Activated gamma-delta T cell treated with Interleukin-2 at 50 U/mL for 16 hours (primary cell): ENCODE measurements around the gene FANCI.

ENCODE experiments used
- DNase-seq: peaks from one replicate; pipeline ENCODE4 v3.0.0-alpha.2; 2020

FANCI gene

DNA sequence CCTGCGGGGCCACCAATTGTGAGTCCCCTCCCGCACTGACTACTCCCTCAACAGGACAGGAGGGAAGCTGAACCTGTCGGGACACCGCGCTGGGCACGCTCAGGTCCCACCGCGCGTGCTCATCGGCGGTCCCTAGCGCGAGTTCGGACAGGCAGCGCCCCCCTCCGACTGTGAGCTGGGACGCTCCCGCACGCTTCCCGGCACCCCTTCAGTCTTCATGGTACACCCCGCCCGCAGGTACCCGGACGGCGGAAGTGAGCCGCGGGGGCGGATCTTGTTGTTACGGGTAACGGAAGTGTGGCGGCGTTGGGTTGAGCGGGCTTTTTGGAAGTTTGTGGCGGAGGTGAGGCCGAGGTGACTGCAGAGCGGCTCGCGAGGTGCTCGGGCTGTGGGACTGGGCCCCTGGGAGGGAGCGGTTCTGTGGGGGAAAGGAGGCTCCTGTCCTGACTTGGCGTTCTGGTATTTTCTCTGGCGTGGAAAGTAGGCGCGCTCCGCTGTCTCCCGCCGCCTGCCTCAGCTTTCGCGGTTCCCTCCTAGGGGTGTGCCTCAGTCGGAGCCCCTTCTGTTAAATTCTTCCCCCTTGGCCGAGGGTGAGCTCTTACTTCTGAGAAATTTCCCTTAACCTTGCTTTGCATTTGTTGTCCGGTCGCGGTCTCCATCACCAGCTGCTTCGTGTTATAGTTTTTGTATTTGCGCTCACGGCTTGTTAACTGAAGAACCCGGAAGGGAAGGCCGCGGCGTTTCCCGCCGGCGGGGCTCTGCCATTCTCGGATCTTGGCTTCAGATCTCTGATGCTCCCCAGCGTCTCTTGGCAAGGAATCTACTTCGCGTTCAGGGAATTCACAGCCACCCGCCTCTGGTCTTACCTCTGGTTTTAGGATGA lies at the start of gene FANCI:
Gene FANCI (plus strand): TSS at position 289 of the 883 bp plus-strand sequence. CDS start 3,669 bp downstream, outside the sequence.
- peak; percentile 96 for DNase-seq

DNA sequence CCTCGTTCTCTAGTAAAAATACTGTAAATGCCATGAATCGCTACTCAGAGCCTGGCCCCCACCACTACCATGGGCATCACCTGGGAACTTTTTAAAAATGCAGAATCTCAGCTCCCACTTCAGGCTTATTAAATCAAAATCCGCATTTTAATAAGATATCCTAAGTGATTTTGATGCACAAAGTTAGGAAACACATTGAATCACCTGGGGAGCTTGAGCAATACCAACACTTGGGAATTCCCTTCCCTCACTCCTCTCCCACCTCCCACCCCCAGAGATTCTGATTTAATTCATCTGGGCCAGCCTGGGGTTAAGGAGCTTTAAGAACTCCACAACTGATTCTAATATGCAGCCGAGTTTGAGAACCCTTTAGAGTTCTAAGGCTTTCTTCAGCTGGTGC lies 49.2 kb upstream of the FANCI start:
- no peak for DNase-seq

DNA sequence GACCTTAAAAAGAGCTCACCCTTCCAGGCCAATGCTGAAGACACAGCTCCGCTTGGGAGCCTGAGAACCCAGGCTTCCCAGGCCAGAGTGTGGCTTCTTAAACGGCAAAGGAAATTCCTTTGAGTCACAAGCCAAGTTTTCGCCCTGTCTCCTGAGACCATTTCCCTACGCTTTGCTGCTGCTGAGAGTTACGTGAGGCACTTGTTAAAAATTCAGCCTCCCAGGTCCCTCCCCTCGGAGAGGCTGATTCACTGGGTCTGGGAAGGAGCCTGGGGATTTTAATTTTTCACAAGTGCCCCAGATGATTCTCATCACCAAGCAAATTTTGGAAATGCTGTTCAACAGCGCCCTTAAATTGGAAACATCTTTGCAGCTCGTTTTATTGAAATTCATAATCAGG lies 47.9 kb upstream of the FANCI start:
- DNase-seq = no peak

DNA sequence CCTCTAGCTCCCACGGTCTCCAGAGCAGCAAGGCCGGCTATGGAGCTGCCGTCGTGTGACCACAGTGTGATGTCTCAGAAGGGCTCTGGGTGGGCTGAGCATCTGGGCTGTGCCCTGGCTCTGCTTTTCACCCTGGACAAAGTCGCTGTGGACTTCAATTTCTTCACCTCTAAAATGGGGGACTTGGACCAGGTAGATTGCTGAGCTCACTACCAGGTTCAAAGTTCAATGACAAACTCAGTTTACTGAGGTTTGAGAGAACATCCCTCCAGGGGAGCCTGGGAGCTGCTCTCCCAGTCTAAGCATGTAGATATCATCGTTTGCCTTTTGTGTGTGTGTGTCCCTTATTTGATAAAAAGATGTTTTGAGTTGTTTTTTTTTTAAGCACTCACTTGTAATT lies 47.5 kb upstream of the FANCI start:
- no peak for DNase-seq

DNA sequence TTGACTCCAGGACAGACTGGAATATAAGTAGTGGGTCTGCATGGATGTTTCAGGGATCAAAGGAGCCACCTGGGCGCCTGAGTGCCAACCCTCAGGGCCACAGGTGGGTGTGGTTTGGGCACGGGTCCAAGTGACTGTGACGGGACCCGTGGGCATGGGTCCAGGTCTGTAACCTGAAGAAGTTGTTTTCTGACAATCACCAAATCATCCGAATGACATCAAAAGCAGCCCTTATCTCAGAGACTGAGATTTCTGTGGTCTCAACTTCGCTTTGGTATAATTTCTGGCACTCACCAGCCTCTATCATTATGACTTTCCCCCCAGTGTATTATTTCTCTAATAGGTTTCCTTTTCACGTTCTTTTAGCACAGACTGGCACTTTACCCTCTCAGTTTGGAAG lies 46.8 kb upstream of the FANCI start:
- no peak for DNase-seq

DNA sequence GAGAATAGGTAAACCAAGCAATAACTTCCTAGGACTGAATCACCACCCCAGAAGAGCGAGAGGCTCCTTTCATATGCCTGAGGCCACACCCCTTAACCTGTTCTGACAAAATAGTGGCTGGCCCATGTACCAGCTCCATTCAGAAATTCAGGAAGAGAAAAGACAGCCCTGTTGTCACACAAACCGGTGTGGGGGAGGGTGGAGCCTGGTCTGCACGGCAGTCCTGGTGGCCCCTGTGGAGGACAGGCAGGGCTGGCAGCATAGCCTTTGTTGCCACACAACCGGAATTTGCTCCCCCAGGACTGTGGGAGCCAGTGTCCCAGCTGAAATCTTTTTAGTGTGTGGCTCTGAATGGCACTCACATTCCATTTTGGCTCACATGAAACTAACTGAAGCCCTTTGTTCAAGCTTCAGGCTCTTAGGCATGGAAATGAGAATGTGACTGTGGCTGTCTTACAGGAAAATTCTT lies 46.2 kb upstream of the FANCI start:
- DNase-seq = no peak

DNA sequence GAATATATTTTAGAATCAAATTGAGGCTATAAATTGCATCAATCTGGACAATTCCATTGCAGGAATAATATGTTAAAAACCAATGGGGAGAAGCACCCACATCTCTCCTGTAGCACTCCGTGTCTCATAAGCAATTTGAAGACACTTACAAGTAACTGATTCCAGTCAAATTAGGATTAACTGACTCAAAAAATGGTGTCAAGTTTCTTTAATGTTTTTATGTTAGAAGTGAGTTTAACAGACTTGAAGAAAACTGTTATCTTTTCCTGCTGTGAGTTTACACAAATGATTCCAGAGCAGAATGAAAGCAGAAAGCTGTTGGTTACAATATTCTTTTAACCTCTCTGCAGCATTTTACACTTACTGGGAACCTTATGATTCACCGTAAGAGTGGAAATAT lies 45.6 kb upstream of the FANCI start:
- no peak for DNase-seq

DNA sequence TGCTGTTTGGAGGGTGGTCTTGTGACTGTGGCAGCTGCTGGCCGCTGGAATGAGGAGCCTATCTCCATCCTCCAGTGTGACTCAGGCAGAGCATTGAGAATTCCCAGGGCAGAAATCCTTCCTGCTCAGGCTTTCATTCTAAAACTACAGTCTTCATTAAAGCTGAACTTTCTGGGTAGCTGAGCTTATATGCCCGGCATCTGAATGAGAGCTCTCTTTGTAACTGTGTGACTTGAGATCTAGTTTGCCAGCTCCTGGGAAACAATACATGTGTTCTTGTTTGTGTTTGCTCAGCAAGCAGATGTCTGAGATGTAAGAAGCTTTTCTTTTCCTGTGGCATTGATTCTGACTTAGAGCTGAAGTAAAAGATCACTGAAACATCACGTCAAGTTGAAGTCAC lies 44.8 kb upstream of the FANCI start:
- no peak for DNase-seq

DNA sequence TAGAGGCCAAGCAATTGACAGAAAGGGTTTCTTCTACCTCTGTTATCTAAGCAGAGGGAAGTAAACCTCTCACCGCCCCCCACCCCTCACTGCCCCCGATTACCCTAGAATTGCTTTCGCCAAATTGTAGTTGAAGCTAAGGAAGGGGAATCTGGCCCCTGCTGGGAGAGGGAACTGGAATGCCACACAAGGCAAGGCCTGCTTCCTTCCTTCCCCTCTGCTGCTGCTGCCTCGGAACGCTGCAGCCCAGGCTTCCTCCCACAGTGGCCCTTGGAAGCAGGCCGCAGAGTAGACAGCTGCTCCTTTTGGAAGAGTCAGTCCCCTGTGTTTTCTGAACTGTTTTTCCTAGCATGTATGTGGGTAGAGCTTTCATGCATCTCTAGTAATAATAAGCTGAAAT lies 44.0 kb upstream of the FANCI start:
- no peak for DNase-seq

DNA sequence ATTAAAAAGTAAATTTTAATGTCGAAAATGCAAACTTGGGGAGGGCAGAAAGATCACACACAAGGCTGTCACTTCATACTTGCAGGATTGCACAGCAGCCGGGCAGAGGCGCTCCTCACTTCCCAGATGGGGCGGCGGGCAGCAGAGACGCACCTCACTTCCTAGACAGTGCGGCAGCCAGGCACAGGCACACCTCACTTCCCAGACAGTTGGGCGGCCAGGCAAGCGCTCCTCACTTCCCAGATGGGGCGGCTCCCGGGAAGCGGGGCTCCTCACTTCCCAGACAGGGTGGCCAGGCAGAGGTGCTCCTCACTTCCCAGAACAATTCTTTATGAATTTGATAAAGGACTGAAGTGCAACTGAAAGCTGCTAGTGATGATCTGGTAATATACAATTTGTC lies 43.6 kb upstream of the FANCI start:
- DNase-seq = no peak

DNA sequence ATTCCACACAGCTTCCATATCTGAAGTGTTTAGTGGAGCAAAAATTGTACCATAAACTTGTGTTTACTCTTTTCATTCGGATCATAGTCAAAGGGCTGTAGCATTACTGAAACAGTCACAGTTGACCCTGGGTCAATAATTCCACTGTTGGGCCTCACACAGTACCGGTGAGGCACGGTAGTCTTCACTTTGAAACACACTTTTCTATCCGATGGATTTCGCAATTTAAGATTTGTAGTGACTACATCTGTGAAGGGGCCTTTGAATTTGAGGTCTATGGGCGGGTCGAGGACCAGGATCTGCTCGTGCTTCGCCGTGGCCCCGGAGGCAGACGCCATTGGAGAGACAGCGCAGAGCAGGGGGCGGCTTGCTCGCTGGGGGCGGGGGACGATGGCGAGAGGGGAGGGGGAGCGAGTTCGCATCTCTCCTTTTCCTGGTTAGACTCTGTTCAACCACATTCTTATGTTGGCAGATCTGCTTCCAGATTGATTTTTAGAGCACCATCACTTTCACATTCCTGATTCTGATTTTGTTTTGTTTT lies 42.2 kb upstream of the FANCI start:
- no peak for DNase-seq

DNA sequence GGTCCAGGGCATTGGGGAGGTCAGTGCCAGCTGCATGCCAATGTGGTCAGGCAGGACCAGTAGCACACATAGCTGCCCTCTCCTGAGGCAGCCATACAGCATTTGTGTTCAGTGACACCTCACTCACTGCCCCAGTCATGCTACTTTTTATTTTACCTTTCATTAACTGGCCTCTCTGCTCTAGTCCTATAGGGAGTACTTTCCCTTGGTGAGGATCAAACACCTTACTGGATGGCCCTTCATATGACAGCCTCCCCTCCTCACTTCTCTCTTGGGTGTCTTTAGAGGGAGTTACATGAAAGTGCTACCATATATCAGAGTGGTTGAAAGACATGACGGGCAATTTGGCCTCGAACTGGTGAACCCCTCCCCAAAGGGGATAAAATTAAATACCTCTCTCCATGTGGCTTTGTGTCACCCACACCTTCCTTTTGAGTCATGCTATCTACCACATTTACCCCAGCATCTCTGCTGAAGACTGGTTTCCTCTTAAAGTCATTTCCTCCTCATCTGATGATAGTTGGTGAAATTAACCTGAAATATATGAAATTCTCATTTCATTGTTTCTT lies 40.0 kb upstream of the FANCI start:
- no peak for DNase-seq

DNA sequence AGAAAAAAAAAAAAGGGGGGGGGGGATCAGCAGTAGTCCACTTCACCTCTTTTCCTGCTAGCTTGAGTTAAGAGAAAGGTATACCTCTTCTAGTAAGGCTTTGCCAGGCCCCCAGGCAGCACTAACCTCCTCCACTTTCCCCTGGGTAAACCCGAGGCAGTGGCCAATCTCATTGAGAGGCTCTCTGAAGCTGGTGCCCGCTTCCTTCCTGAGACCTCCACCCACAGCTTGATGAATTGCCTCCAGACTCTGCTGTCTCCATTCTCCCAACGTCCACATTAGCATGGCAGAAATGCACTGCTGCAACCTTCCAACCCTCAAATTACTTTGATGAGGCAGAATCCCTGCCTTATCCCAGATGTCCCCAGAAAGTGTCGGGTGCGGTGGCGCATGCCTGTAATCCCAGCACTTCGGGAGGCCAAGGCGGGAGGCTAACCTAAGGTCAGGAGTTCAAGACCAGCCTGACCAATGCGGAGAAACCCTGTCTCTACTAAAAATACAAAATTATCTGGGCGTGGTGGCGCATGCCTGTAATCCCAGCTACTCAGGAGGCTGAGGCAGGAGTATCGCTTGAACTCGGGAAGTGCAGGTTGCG lies 37.7 kb upstream of the FANCI start:
- DNase-seq = no peak

DNA sequence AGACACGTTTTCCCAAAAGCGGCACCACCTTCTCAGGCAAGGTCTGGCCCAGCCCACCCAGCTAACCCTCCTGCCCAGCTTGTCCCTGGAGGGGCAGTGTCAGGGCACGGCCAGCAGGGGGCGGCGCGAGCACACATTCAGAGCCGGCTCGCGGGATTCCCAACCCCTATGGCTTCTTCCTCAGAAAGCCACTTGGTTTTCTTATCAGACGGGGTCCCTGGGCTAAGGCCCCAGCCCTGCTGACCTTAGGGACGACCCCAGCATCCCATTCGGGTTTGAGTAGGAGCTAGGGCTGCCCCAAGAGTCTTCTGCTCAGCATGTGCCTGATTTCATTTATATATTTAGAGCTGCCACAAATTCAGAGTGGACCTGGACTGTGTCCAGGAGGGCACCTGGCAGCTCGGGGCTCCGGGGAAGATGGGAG lies 36.9 kb upstream of the FANCI start:
- peak; percentile 67 for DNase-seq

DNA sequence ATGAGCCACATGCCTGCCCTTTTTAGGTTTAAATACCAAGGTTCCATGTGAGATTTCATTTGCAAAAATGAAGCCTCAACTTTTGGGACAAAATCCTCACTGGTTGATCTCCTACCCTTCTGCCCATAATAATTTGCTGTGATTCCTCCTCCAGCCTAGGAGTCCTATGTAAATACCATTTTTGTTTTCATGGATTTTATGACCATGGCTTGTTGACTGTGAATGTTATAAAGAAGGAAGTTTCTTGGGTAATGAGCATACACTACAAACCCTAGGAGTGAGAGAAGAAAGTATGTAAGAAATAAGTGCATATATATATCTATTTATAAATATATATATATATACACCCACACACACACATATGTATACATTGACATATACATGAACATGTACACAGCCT lies 35.5 kb upstream of the FANCI start:
- no peak for DNase-seq

DNA sequence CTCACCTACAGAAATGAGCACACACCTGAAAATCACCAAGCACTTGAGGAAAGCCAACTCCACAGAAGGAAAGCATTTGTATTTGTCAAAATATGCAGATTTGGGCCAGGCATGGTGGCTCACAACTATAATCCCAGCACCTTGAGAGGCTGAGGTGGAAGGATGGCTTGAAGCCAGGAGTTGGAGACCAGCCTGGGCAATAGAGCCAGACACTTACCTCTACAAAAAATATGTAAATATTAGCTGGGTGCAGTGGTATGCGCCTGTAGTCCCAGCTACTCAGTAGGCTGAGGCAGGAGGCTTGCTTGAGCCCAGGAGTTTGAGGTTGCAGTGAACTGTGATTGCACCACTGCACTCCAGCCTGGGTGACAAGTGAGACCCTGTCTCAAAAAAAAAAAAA lies 34.7 kb upstream of the FANCI start:
- DNase-seq = no peak

DNA sequence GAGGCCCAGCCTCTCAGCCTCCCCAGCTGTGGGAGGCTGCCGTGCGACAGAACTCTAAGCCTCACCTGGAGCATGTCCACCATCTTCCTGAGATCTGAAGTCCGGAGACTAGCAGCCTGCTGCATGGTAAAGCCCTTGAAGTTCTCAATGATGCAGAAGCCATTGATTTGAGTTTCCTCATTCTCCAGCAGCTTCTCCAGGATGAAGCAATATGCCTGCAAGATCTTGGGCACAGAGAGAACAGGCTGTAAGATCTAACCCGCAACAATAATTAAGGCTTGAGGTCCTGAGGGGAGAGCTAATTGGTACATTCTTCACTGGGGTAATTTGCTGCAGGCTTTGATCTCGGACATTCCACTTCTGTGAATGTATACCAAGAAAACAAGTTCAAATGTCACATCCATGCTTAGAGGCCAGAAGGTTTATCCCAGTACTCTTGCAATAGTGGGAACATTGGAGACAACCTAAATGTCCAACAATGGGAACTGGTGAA lies 32.1 kb upstream of the FANCI start:
- DNase-seq = no peak

DNA sequence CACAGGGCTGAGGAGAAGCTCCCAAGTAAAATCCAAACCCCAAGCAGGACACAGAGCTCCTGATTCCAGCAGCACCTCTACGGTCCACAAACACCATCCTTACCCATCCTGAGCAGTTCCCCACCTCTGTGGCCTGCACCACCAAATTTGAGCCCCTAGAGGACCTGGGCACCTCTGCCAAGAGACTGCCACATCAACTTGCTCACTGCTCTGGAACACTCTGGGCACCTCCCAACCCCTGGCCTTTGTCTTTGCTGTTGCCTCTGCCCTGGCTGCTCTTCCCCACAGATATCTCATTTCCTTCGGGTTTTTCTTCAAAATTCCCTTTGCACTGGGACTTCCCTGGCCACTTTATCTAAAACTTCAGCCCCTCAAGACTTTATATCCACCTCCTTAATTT lies 28.2 kb upstream of the FANCI start:
- no peak for DNase-seq

DNA sequence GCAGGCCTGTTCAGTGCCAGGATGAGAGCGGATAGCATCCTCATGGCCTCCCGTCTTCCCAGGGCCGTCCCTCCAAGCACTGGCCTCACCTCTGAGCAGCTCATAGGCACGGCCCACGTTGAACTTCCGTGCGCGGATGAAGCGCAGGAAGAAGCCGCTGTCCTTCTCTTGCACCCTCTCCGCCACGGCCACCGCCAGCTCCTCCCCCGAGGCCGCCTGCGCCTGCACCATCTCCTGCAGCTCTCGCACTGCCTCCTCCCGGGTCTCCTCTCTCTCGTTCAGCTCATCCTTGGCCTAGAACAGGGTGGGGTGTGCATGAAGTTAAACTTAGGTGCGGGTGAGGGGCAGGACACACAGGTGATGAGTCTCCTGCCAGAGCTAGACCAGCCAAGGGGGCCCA lies 26.7 kb upstream of the FANCI start:
- no peak for DNase-seq

DNA sequence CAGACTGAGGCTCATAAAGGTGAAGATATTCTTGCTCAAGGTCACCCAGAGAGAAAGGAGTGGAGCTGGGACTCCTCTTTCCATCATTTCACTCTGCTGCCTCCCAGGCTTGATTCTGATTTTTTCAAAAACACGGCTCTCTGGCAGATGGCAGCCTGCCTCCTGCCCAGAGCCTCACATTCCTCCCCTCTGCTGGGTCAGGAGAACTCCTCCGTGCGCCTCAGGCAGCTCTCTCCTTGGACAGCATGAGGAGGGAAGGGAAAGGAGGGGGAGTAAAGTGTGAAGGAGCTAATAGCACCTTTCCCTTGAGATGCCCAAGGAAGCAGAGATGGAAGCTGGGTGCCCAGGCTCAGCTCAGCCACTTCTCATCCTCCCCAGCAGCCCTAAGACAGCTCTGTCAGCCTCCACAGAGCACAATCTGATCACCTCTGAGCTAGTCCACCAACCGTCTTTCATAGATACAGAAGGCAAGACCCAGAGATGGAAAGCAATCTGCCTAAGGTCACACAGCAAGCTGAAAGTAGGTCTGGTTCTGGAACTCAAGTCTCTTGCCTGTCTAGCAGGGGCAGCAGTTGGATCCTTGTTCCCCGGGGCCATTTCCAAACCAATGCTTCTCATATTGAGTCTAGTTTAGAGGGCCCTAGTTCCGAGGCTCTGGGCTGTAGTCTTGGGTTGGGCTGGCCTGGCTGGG lies 25.9 kb upstream of the FANCI start:
- no peak for DNase-seq

DNA sequence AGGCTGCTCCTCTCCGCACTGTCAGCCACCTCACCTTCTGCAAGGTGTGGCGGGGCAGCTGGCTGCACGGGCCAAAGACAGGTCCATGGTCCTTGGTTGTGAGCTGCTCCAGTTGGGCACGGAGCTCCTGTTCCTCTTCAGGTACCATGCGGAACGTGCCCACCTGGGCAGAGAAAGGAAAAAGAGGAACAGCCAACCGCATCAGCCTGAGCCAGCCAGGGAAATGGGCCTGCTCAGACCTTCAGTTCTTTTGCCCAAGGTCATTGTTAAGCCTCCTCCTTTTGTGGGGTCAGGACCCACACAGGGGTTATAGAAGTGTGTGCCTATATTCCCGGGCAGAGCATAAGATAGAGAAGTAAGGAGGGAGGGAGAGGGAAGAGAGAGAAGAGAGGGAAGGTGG lies 25.2 kb upstream of the FANCI start:
- no peak for DNase-seq

DNA sequence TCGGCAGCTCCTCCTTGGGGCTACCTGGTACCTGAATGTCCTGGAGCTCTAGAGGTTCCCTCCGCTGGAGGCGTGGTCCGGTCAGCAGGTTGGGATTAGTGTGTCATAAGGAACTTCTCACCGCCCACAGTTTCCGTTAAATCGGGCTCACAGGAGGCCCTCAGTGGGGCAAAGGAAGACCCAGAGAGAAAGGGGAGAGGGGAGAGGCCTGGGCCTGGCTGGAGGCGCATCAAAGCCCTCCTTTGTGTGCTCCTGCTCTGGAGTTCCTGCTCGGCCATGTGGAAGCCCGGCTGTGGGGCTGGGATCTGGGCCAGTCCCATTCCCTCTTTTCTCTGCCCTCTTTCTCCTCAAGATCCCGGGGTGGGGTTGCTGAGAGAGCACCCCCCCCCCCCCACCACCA lies 22.2 kb upstream of the FANCI start, which contains the start of gene RLBP1:
Gene RLBP1 (minus strand): TSS at position 37 of the 400 bp plus-strand sequence. CDS start 2,604 bp downstream, outside the sequence.
- no peak for DNase-seq

DNA sequence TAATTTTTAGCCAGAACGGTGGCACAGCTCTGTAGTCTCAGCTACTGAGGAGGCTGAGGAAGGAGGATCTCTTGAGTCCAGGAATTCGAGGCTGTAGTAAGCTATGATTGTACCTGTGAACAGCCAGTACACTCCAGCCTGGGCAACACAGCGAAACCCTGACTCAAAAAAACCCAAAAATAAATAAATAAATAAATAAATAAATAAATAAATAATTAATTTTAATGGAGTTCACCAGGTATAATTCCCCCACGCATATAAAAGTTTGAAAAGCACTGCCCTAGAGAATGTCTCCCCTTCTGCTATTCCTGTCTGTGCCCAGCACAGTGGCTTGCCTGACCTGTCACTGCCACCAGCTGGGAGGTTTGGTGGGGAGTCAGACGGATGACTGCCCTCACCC lies 18.2 kb upstream of the FANCI start:
- no peak for DNase-seq
